NT2/D1 (cell line): ENCODE data around the gene CPB2.

Experiments
- SUZ12 ChIP-seq: IDR thresholded peaks from 2 replicates; pipeline ENCODE4 v1.6.1; 2011; ENCODE audit not compliant: insufficient read length, insufficient read depth; ENCODE audit errors: extremely low read depth
- YY1 ChIP-seq: IDR thresholded peaks from 2 replicates; pipeline ENCODE4 v1.6.1; 2011; ENCODE audit not compliant: insufficient read length, insufficient read depth
- ZNF274 ChIP-seq: IDR thresholded peaks from 2 replicates; pipeline ENCODE4 v1.6.1; 2011; ENCODE audit warnings: mild to moderate bottlenecking, low read depth, low read length

DNA sequence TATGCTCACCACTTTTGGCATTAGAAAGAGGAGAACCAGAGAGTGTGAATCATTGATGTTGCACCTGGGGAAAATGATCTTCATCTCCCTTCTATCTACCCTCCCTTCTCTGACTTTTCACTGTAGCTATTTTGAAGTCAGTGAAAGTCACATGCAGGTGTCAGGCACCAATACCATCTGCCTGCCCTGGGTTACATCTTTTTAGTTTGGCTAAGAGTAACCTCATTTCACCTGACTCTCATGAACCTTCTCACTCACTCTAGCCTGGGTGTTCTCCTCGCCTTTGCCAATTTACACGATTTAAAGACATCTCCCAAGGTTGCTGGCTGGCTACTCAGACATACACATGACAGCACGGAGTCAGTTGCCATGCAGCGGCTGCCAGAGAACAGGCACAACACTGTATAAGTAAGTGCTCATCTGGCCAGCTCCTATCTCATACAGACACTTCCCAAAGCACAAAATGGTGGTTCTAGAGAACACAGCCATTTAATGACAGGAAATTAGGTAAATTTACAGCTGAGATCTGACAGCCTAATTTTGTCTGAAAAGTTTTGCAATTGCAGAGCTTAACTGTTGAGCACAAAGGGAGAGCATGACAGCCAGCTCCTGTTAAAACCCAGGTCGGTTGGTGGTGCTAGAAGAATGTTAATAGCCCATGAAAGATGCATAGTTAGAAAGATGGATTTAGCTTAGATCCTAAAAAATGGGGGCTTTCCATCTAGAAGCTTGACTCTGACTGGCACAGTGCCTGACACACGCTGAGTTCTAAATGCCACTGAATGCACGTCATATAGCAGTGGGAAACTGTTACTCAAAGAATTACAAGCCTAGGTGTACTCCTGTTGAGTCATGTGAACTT lies 44.7 kb upstream of the CPB2 start:
- TF ChIP-seq ZNF274 = no peak
- TF ChIP-seq YY1 = no peak
- TF ChIP-seq SUZ12 = no peak
